WTC11 (cell line): ENCODE data around the gene LIPI. TPM values are rescaled to one million over a fixed set of nuclear protein-coding genes. Genes with fewer than 3 reads are reported as not detected.

ENCODE experiments used
- ATAC-seq: fragments of 200-7000 bp; cut with Tn5 transposase; 2 replicates; pipeline ENCODE4 v1.10.0; 2021; ENCODE audit warnings: mild to moderate bottlenecking, moderate library complexity
- CTCF ChIA-PET: fragments of 300-600 bp; sonication (Branson Sonifier 250); formaldehyde crosslinking; loops from one replicate; lab custom pipeline; 2021; ENCODE audit warnings: antibody characterized with exemption; lab: Charles Lee
- POLR2A ChIA-PET: fragments of 350-600 bp; sonication (Branson Sonifier 250); formaldehyde crosslinking; loops from one replicate; lab custom pipeline; 2021; ENCODE audit warnings: antibody characterized with exemption; lab: Charles Lee
- DNase-seq: peaks from one replicate; pipeline ENCODE4 v3.0.0; 2021; ENCODE audit warnings: low spot score
- H3K27ac Mint-ChIP-seq: 2 replicates; pipeline ENCODE4 v1.8.0; 2021; ENCODE audit warnings: mixed read lengths
- H3K27me3 Mint-ChIP-seq: 2 replicates; pipeline ENCODE4 v1.8.0; 2021; ENCODE audit warnings: low read depth, mild to moderate bottlenecking, moderate library complexity, mixed read lengths
- H3K36me3 Mint-ChIP-seq: 2 replicates; pipeline ENCODE4 v1.8.0; 2021; ENCODE audit warnings: mixed read lengths
- H3K4me1 Mint-ChIP-seq: 2 replicates; pipeline ENCODE4 v1.8.0; 2022; ENCODE audit warnings: mixed read lengths
- H3K4me3 Mint-ChIP-seq: 2 replicates; pipeline ENCODE4 v1.8.0; 2021; ENCODE audit warnings: mild to moderate bottlenecking, moderate library complexity, mixed read lengths
- H3K9me3 Mint-ChIP-seq: 2 replicates; pipeline ENCODE4 v1.8.0; 2021; ENCODE audit warnings: mixed read lengths
- EMX1 ChIP-seq: fragments of 250-450 bp; sonication (Bioruptor Pico); IDR thresholded peaks from 2 replicates; pipeline ENCODE4 v1.8.0; 2021; ENCODE audit warnings: mild to moderate bottlenecking
- MYBL2 ChIP-seq: sonication (generic); formaldehyde crosslinking; IDR thresholded peaks from 2 replicates; pipeline ENCODE4 v1.8.1; 2023; ENCODE audit warnings: mild to moderate bottlenecking, moderate library complexity, missing genetic modification reagents
- NFYB ChIP-seq: sonication (generic); formaldehyde crosslinking; conservative IDR thresholded peaks from 2 replicates; pipeline ENCODE4 v1.8.0; 2022; ENCODE audit warnings: low read depth, missing genetic modification reagents
- OVOL2 ChIP-seq: fragments of 250-450 bp; sonication (Bioruptor Pico); IDR thresholded peaks from 2 replicates; pipeline ENCODE4 v1.9.0; 2021; ENCODE audit warnings: mild to moderate bottlenecking, borderline replicate concordance
- SOX15 ChIP-seq: fragments of 250-450 bp; sonication (Bioruptor Pico); IDR thresholded peaks from 2 replicates; pipeline ENCODE4 v1.9.0; 2021; ENCODE audit warnings: mild to moderate bottlenecking
- TEAD1 ChIP-seq: sonication (generic); formaldehyde crosslinking; IDR thresholded peaks from 2 replicates; pipeline ENCODE4 v1.8.0; 2022; ENCODE audit warnings: mild to moderate bottlenecking, missing genetic modification reagents
- ZNF138 ChIP-seq: sonication (generic); formaldehyde crosslinking; conservative IDR thresholded peaks from 2 replicates; pipeline ENCODE4 v1.8.1; 2022; ENCODE audit warnings: mild to moderate bottlenecking, moderate library complexity, missing genetic modification reagents
- ZNF263 ChIP-seq: sonication (generic); formaldehyde crosslinking; IDR thresholded peaks from 2 replicates; pipeline ENCODE4 v1.8.1; 2022; ENCODE audit warnings: low read depth, mild to moderate bottlenecking, moderate library complexity, missing genetic modification reagents
- ZNF425 ChIP-seq: fragments of 250-450 bp; sonication (Bioruptor Pico); conservative IDR thresholded peaks from 2 replicates; pipeline ENCODE4 v1.9.0; 2021; ENCODE audit warnings: mild to moderate bottlenecking
- ZSCAN18 ChIP-seq: fragments of 250-450 bp; sonication (Bioruptor Pico); IDR thresholded peaks from 2 replicates; pipeline ENCODE4 v2.1.2; 2022; ENCODE audit warnings: mild to moderate bottlenecking, moderate library complexity
- total RNA-seq: library from RNA; stranded (reverse); gene quantifications from 3 replicates; pipeline ENCODE4 v1.2.3, GENCODE V29; 2021
- TF ChIP-seq, protein P1 (sequence below): sonication (generic); formaldehyde crosslinking; IDR thresholded peaks from 2 replicates; pipeline ENCODE4 v1.8.0; 2023; ENCODE audit warnings: mild to moderate bottlenecking, missing genetic modification reagents
- TF ChIP-seq, protein P2 (sequence below): fragments of 250-450 bp; sonication (Bioruptor Pico); IDR thresholded peaks from 2 replicates; pipeline ENCODE4 v1.9.0; 2021; ENCODE audit warnings: mild to moderate bottlenecking
- TF ChIP-seq, protein P3 (sequence below): fragments of 200-600 bp; IDR thresholded peaks from 2 replicates; pipeline ENCODE4 v1.8.0; 2022; ENCODE audit warnings: antibody characterized with exemption
- TF ChIP-seq, protein P4 (sequence below): sonication (generic); formaldehyde crosslinking; IDR thresholded peaks from 2 replicates; pipeline ENCODE4 v1.8.1; 2022; ENCODE audit warnings: low read depth, mild to moderate bottlenecking, moderate library complexity, missing genetic modification reagents, borderline replicate concordance

The LIPI gene
- total RNA-seq, 1 experiment from 2014 or later, result not detected

DNA sequence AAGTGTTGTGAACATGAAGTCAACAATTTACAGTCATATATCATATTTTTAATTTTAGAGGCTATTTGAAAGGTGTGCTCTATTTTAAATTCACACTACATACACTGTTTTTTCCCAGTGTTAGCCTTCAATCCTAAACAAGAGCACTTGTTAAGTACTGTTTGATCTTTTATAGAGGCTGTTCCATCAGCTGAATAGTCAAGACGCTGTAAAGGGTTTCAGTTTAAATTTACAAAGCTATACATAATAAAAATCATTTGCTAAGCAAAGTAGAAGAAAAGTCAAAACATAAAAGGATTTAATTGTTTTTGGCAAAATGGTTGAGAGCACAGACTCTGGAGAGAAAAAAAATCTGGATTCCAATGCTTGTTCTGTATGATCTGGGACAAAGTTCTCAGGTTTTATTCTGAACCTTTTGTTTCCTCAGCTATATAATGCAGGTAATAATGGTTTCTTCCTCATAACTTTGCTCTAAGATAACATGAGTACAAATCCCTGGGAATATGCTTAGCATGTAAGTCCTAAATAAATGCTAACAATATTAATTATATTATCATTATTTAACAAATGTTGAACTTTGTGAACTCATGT is 49.5 kb upstream of the LIPI start:
- POLR2A ChIA-PET, result no interaction called here
- no peak for ATAC-seq
- CTCF ChIA-PET, result no interaction called here
- H3K4me3 Mint-ChIP-seq, result no peak overlapping the region
- no peaks in the 10 kb centered on the region for H3K27me3 Mint-ChIP-seq
- no peaks in the 10 kb centered on the region for H3K36me3 Mint-ChIP-seq
- no peaks in the 10 kb centered on the region for H3K9me3 Mint-ChIP-seq
- TF ChIP-seq, protein P1, sequence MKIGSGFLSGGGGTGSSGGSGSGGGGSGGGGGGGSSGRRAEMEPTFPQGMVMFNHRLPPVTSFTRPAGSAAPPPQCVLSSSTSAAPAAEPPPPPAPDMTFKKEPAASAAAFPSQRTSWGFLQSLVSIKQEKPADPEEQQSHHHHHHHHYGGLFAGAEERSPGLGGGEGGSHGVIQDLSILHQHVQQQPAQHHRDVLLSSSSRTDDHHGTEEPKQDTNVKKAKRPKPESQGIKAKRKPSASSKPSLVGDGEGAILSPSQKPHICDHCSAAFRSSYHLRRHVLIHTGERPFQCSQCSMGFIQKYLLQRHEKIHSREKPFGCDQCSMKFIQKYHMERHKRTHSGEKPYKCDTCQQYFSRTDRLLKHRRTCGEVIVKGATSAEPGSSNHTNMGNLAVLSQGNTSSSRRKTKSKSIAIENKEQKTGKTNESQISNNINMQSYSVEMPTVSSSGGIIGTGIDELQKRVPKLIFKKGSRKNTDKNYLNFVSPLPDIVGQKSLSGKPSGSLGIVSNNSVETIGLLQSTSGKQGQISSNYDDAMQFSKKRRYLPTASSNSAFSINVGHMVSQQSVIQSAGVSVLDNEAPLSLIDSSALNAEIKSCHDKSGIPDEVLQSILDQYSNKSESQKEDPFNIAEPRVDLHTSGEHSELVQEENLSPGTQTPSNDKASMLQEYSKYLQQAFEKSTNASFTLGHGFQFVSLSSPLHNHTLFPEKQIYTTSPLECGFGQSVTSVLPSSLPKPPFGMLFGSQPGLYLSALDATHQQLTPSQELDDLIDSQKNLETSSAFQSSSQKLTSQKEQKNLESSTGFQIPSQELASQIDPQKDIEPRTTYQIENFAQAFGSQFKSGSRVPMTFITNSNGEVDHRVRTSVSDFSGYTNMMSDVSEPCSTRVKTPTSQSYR (CRISPR knock-in tag), result no peak
- TF ChIP-seq NFYB (CRISPR knock-in tag), result no peak
- TF ChIP-seq, protein P2, sequence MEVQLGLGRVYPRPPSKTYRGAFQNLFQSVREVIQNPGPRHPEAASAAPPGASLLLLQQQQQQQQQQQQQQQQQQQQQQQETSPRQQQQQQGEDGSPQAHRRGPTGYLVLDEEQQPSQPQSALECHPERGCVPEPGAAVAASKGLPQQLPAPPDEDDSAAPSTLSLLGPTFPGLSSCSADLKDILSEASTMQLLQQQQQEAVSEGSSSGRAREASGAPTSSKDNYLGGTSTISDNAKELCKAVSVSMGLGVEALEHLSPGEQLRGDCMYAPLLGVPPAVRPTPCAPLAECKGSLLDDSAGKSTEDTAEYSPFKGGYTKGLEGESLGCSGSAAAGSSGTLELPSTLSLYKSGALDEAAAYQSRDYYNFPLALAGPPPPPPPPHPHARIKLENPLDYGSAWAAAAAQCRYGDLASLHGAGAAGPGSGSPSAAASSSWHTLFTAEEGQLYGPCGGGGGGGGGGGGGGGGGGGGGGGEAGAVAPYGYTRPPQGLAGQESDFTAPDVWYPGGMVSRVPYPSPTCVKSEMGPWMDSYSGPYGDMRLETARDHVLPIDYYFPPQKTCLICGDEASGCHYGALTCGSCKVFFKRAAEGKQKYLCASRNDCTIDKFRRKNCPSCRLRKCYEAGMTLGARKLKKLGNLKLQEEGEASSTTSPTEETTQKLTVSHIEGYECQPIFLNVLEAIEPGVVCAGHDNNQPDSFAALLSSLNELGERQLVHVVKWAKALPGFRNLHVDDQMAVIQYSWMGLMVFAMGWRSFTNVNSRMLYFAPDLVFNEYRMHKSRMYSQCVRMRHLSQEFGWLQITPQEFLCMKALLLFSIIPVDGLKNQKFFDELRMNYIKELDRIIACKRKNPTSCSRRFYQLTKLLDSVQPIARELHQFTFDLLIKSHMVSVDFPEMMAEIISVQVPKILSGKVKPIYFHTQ (CRISPR knock-in tag), result no peak
- no peak for TF ChIP-seq OVOL2 (CRISPR knock-in tag)
- no peak for TF ChIP-seq MYBL2 (CRISPR knock-in tag)
- no peak for TF ChIP-seq EMX1 (CRISPR knock-in tag)
- TF ChIP-seq, protein P3, sequence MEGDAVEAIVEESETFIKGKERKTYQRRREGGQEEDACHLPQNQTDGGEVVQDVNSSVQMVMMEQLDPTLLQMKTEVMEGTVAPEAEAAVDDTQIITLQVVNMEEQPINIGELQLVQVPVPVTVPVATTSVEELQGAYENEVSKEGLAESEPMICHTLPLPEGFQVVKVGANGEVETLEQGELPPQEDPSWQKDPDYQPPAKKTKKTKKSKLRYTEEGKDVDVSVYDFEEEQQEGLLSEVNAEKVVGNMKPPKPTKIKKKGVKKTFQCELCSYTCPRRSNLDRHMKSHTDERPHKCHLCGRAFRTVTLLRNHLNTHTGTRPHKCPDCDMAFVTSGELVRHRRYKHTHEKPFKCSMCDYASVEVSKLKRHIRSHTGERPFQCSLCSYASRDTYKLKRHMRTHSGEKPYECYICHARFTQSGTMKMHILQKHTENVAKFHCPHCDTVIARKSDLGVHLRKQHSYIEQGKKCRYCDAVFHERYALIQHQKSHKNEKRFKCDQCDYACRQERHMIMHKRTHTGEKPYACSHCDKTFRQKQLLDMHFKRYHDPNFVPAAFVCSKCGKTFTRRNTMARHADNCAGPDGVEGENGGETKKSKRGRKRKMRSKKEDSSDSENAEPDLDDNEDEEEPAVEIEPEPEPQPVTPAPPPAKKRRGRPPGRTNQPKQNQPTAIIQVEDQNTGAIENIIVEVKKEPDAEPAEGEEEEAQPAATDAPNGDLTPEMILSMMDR, result no peak
- TF ChIP-seq ZNF425 (CRISPR knock-in tag), result no peak
- TF ChIP-seq ZNF263 (CRISPR knock-in tag), result no peak
- TF ChIP-seq ZSCAN18 (CRISPR knock-in tag), result no peak
- TF ChIP-seq SOX15 (CRISPR knock-in tag), result no peak
- TF ChIP-seq ZNF138 (CRISPR knock-in tag), result no peak
- no peak for TF ChIP-seq TEAD1 (CRISPR knock-in tag)
- TF ChIP-seq, protein P4, sequence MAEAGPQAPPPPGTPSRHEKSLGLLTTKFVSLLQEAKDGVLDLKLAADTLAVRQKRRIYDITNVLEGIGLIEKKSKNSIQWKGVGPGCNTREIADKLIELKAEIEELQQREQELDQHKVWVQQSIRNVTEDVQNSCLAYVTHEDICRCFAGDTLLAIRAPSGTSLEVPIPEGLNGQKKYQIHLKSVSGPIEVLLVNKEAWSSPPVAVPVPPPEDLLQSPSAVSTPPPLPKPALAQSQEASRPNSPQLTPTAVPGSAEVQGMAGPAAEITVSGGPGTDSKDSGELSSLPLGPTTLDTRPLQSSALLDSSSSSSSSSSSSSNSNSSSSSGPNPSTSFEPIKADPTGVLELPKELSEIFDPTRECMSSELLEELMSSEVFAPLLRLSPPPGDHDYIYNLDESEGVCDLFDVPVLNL (CRISPR knock-in tag), result no peak
- DNase-seq, result no peak
- no peak overlapping the region for H3K27ac Mint-ChIP-seq
- H3K4me1 Mint-ChIP-seq, result peaks cover 4% of the 10 kb centered on the region; the same call in 1 of the 2 replicates
